Keratinocyte (primary cell): ENCODE measurements around the gene PRR9. TPM values are rescaled to one million over a fixed set of nuclear protein-coding genes. Genes with fewer than 3 reads are reported as not detected.
A peak's percentile ranks its signal among the peaks of the same experiment; 100 is the strongest.

Source experiments
- DNase-seq: peaks from one replicate; pipeline ENCODE4 v3.0.0-alpha.2; 2011; ENCODE audit warnings: low read depth, missing footprints, low spot score
- FAIRE-seq: peaks from 2 replicates; lab custom pipeline; 2011; peaks lifted over from hg19 to GRCh38; lab: Jason Lieb, UNC
- H2AFZ ChIP-seq: 2 replicates; pipeline ENCODE4 v1.6.0; 2012; ENCODE audit warnings: low read length, control low read depth, inconsistent platforms; ENCODE audit not compliant: control insufficient read depth
- H3K27ac ChIP-seq: 2 replicates; pipeline ENCODE4 v1.5.1; 2011; ENCODE audit warnings: low read length; ENCODE audit not compliant: control insufficient read depth, insufficient read depth
- H3K27me3 ChIP-seq: 3 replicates; pipeline ENCODE4 v1.6.0; 2011; ENCODE audit warnings: low read length; ENCODE audit not compliant: control insufficient read depth, insufficient read depth; ENCODE audit errors: extremely low read depth
- H3K36me3 ChIP-seq, 2 experiments: 2 replicates in 1 of 2; 3 replicates in 1 of 2; pipeline ENCODE4 v1.5.1; 2011; ENCODE audit warnings: low read length in 2 of 2, mild to moderate bottlenecking in 1 of 2; ENCODE audit not compliant: control insufficient read depth in 2 of 2, insufficient read depth in 2 of 2; ENCODE audit errors: extremely low read depth in 1 of 2
- H3K4me1 ChIP-seq: 3 replicates; pipeline ENCODE4 v1.5.1; 2011; ENCODE audit warnings: low read length; ENCODE audit not compliant: control insufficient read depth, insufficient read depth; ENCODE audit errors: extremely low read depth
- H3K4me2 ChIP-seq: 3 replicates; pipeline ENCODE4 v1.6.0; 2011; ENCODE audit warnings: low read depth, low read length; ENCODE audit not compliant: control insufficient read depth, insufficient read depth; ENCODE audit errors: extremely low read depth
- H3K4me3 ChIP-seq, 3 experiments: fragments of 200-600 bp in 1 of 3; sonication (generic) in 1 of 3; 2 replicates in 2 of 3; 3 replicates in 1 of 3; pipeline ENCODE4 v1.5.1; 2011 to 2016; ENCODE audit warnings: low read length in 3 of 3, mild to moderate bottlenecking in 3 of 3, control low read depth in 2 of 3, inconsistent platforms in 1 of 3, low read depth in 1 of 3, mixed read lengths in 1 of 3, mixed run types in 1 of 3, moderate library complexity in 1 of 3; ENCODE audit not compliant: control insufficient read depth in 2 of 3, insufficient read depth in 2 of 3; ENCODE audit errors: extremely low read depth in 1 of 3
- H3K79me2 ChIP-seq: 2 replicates; pipeline ENCODE4 v1.6.0; 2012; ENCODE audit warnings: low read length; ENCODE audit not compliant: control insufficient read depth, insufficient read depth
- H3K9ac ChIP-seq: 3 replicates; pipeline ENCODE4 v1.6.0; 2011; ENCODE audit warnings: low read length; ENCODE audit not compliant: control insufficient read depth, insufficient read depth; ENCODE audit errors: extremely low read depth
- H3K9me1 ChIP-seq: 3 replicates; pipeline ENCODE4 v1.6.0; 2011; ENCODE audit warnings: low read length; ENCODE audit not compliant: control insufficient read depth, insufficient read depth; ENCODE audit errors: extremely low read depth
- H3K9me3 ChIP-seq: 2 replicates; pipeline ENCODE4 v1.5.1; 2012; ENCODE audit warnings: low read depth, low read length; ENCODE audit not compliant: control insufficient read depth
- H4K20me1 ChIP-seq: 3 replicates; pipeline ENCODE4 v1.6.0; 2011; ENCODE audit warnings: low read length; ENCODE audit not compliant: control insufficient read depth, insufficient read depth; ENCODE audit errors: extremely low read depth
- EZH2 ChIP-seq: IDR thresholded peaks from one replicate; pipeline ENCODE4 v1.6.1; 2012; ENCODE audit warnings: inconsistent platforms, mild to moderate bottlenecking, low read length, moderate library complexity
- dilution Hi-C: fragments of 300-500 bp; cut with MboI; formaldehyde crosslinking; loops from one replicate; pipeline ENCODE4 v1.7.0; 2020; ENCODE audit warnings: low sequenced_read_pairs; ENCODE audit not compliant: extremely low pct_ligation_motif_present
- polyA plus RNA-seq, 5 experiments: library from polyadenylated mRNA; depleted of rRNA in 3 of 5; stranded (reverse) in 3 of 5; stranded (forward) in 1 of 5; unstranded in 1 of 5; fragments of >200 nt; gene quantifications; 1 replicate in 1 of 5; 2 replicates in 3 of 5; 3 replicates in 1 of 5; pipeline versions ENCODE4 v1.2.1 to v1.2.3, GENCODE V29; 2011 to 2012; ENCODE audit warnings: missing spikeins in 2 of 5, low read depth in 1 of 5, low replicate concordance in 1 of 5
- TF ChIP-seq, protein P1 (sequence below), 3 experiments: IDR thresholded peaks in 1 of 3; conservative IDR thresholded peaks in 1 of 3; optimal IDR thresholded peaks in 1 of 3; 2 replicates in 2 of 3; 3 replicates in 1 of 3; pipeline versions ENCODE3 to v1.5.1; 2011; ENCODE audit warnings: low read length in 3 of 3, mild to moderate bottlenecking in 3 of 3, moderate library complexity in 2 of 3, control low read depth in 1 of 3, inconsistent platforms in 1 of 3; ENCODE audit not compliant: insufficient read depth in 2 of 3; ENCODE audit errors: extremely low read depth in 1 of 3

PRR9 gene
- polyA plus RNA-seq, 1 donor (not counting 4 experiments of a cell fraction or from before 2014, with no cell fraction given): 2.6 TPM

DNA sequence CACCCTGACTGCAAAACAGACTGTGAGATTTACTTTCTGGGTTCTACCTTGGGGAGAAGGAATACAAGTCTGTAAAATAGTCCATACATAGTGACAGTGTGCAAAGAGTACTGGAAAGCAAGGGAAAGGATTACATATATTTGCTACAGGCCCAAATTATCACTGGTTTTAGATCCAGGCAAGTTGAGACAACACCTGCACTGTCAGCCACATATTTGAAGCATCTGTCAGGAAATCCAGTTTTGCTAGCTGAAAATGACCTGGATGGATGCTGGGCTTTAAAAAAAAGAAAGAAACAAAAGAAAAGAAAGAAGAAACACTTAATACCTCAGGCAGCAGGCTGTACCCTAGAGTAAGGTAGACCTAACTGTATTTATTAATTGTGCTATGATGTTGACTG is 42.8 kb upstream of the PRR9 start:
- H3K4me3 ChIP-seq: peak overlapping the region in 2 of 3 experiments; percentile 5 to 36
- H3K36me3 ChIP-seq: no peaks in the 10 kb centered on the region
- H3K9ac ChIP-seq: peak overlapping the region; percentile 23
- FAIRE-seq: peak; percentile 95
- H3K79me2 ChIP-seq: no peaks in the 10 kb centered on the region
- DNase-seq: no peak
- H2AFZ ChIP-seq: peak overlapping the region; percentile 87
- H3K9me1 ChIP-seq: no peaks in the 10 kb centered on the region
- TF ChIP-seq EZH2: no peak
- TF ChIP-seq, protein P1, sequence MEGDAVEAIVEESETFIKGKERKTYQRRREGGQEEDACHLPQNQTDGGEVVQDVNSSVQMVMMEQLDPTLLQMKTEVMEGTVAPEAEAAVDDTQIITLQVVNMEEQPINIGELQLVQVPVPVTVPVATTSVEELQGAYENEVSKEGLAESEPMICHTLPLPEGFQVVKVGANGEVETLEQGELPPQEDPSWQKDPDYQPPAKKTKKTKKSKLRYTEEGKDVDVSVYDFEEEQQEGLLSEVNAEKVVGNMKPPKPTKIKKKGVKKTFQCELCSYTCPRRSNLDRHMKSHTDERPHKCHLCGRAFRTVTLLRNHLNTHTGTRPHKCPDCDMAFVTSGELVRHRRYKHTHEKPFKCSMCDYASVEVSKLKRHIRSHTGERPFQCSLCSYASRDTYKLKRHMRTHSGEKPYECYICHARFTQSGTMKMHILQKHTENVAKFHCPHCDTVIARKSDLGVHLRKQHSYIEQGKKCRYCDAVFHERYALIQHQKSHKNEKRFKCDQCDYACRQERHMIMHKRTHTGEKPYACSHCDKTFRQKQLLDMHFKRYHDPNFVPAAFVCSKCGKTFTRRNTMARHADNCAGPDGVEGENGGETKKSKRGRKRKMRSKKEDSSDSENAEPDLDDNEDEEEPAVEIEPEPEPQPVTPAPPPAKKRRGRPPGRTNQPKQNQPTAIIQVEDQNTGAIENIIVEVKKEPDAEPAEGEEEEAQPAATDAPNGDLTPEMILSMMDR (optimal IDR thresholded peaks at IDR 0.05 in 1 of 3, IDR thresholded peaks at IDR 0.05 in 1 of 3, conservative IDR thresholded peaks at IDR 0.05 in 1 of 3; ENCODE audit: extremely low read depth in 1 of 3, insufficient read depth in 2 of 3, low read length in 3 of 3): no peak
- H3K9me3 ChIP-seq: no peaks in the 10 kb centered on the region
- no peaks in the 10 kb centered on the region for H3K27me3 ChIP-seq
- dilution Hi-C loops: no loop called here
- H4K20me1 ChIP-seq: no peaks in the 10 kb centered on the region
- peaks cover 20% of the 10 kb centered on the region for H3K4me1 ChIP-seq
- peak overlapping the region; percentile 77 for H3K27ac ChIP-seq
- H3K4me2 ChIP-seq: peak overlapping the region; percentile 80

DNA sequence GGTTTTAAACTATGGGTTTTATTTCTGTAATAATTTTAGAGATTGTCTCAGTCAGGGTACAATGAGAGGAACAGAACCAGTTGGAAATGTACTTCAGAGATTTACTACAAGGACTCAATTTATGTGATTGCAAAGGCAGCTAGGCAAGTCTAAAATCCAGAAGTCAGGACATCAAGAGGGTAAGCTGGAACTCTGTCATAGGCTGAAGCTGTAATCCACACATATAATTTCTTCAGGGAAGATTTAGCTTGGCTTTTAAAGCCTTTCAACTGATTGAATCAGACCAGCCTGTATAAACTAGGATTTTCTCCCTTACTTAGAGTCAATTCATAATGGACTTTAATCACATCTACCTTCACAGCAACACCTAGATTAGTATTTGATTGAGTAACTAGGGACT is 38.5 kb upstream of the PRR9 start:
- H3K27me3 ChIP-seq: no peaks in the 10 kb centered on the region
- H3K4me1 ChIP-seq: peaks cover 21% of the 10 kb centered on the region
- no peak overlapping the region for H3K4me2 ChIP-seq
- H3K27ac ChIP-seq: no peak overlapping the region
- no peak overlapping the region for H3K9ac ChIP-seq
- no peaks in the 10 kb centered on the region for H4K20me1 ChIP-seq
- DNase-seq (no peak), FAIRE-seq (peak; percentile 61)
- no peaks in the 10 kb centered on the region for H3K9me3 ChIP-seq
- no peak overlapping the region for H3K4me3 ChIP-seq
- H3K9me1 ChIP-seq: no peaks in the 10 kb centered on the region
- no peaks in the 10 kb centered on the region for H3K36me3 ChIP-seq
- TF ChIP-seq EZH2: no peak
- TF ChIP-seq, protein P1 (optimal IDR thresholded peaks at IDR 0.05 in 1 of 3, IDR thresholded peaks at IDR 0.05 in 1 of 3, conservative IDR thresholded peaks at IDR 0.05 in 1 of 3; ENCODE audit: extremely low read depth in 1 of 3, insufficient read depth in 2 of 3, low read length in 3 of 3): no peak
- dilution Hi-C loops: no loop called here
- no peak overlapping the region for H2AFZ ChIP-seq
- H3K79me2 ChIP-seq: no peaks in the 10 kb centered on the region
